Measurements from ENCODE around the gene SMIM17. TPM values are rescaled to one million over a fixed set of nuclear protein-coding genes. Genes with fewer than 3 reads are reported as not detected.
A peak's percentile ranks its signal among the peaks of the same experiment; 100 is the strongest.

The SMIM17 gene
- total and polyA plus RNA-seq, 2 of the 13 experiments (the other 11 are each of a cell fraction or from before 2014, with no cell fraction given): 0.21 to 0.53 TPM

DNA sequence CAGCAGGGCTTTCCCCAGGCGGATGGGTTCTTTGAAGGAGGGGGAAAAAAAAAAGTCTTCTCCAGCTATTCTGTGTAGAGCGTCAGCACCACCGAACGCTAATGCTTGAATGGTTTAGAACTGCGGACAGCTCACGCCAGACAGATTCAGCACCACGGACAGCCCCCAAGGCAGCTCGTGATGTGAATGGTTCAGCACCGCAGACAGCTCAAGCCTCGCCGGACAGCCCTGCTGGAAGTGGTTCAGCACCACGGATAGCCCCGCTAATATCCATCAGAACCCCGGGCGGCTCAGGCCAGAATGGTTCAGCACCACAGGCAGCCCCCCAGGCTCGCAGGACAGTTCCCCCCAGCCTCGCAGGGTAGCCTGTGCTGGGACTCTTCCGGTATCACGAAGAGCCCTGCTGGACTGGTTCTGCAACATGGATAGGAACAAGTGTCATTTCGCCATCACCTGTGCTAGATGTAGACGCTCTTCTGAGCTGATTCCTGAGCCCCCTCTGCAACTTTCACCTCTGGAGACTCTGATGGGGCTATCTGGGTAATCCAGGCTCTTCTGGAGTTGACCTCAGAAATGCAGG is 4.9 kb upstream of the SMIM17 start (continued):
- TF ChIP-seq, protein P1, sequence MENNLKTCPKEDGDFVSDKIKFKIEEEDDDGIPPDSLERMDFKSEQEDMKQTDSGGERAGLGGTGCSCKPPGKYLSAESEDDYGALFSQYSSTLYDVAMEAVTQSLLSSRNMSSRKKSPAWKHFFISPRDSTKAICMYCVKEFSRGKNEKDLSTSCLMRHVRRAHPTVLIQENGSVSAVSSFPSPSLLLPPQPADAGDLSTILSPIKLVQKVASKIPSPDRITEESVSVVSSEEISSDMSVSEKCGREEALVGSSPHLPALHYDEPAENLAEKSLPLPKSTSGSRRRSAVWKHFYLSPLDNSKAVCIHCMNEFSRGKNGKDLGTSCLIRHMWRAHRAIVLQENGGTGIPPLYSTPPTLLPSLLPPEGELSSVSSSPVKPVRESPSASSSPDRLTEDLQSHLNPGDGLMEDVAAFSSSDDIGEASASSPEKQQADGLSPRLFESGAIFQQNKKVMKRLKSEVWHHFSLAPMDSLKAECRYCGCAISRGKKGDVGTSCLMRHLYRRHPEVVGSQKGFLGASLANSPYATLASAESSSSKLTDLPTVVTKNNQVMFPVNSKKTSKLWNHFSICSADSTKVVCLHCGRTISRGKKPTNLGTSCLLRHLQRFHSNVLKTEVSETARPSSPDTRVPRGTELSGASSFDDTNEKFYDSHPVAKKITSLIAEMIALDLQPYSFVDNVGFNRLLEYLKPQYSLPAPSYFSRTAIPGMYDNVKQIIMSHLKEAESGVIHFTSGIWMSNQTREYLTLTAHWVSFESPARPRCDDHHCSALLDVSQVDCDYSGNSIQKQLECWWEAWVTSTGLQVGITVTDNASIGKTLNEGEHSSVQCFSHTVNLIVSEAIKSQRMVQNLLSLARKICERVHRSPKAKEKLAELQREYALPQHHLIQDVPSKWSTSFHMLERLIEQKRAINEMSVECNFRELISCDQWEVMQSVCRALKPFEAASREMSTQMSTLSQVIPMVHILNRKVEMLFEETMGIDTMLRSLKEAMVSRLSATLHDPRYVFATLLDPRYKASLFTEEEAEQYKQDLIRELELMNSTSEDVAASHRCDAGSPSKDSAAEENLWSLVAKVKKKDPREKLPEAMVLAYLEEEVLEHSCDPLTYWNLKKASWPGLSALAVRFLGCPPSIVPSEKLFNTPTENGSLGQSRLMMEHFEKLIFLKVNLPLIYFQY (CRISPR knock-in tag; IDR thresholded peaks at IDR 0.05; ENCODE audit: borderline replicate concordance): peak; percentile 99
- TF ChIP-seq ZNF672 (CRISPR knock-in tag; IDR thresholded peaks at IDR 0.05) (peak; percentile 85; the same call in 1 of the 2 replicates), HNRNPL (IDR thresholded peaks at IDR 0.05; ENCODE audit: low read depth, low read length) (no peak), THAP11 (CRISPR knock-in tag; IDR thresholded peaks at IDR 0.05) (peak; percentile 87), SPEN (CRISPR knock-in tag; IDR thresholded peaks at IDR 0.05; ENCODE audit: low read depth) (peak; percentile 98), ADNP (CRISPR knock-in tag; IDR thresholded peaks at IDR 0.05) (0 out of 2 replicates have a peak, but pooled peaks have one; percentile 66), ZUFSP (CRISPR knock-in tag; IDR thresholded peaks at IDR 0.05; ENCODE audit: borderline replicate concordance) (no peak), HBP1 (CRISPR knock-in tag; IDR thresholded peaks at IDR 0.05; ENCODE audit: low read depth) (peak; percentile 100), ZSCAN9 (CRISPR knock-in tag; IDR thresholded peaks at IDR 0.05; ENCODE audit: borderline replicate concordance) (peak; percentile 100), ZNF746 (CRISPR knock-in tag; IDR thresholded peaks at IDR 0.05) (peak; percentile 98), ZFP36 (IDR thresholded peaks at IDR 0.05; ENCODE audit: borderline replicate concordance, low read depth, low read length, partially characterized antibody) (no peak), ZNF33B (CRISPR knock-in tag; IDR thresholded peaks at IDR 0.05) (peak; percentile 95), ZFY (CRISPR knock-in tag; IDR thresholded peaks at IDR 0.05) (peak; percentile 87), NBN (conservative IDR thresholded peaks at IDR 0.05) (no peak), ZNF383 (CRISPR knock-in tag; IDR thresholded peaks at IDR 0.05; ENCODE audit: borderline replicate concordance) (no peak), ZNF432 (CRISPR knock-in tag; IDR thresholded peaks at IDR 0.05; ENCODE audit: borderline replicate concordance) (peak; percentile 97; the same call in 1 of the 2 replicates), TCF7 (IDR thresholded peaks at IDR 0.05; ENCODE audit: low read depth) (no peak), USF2 (IDR thresholded peaks at IDR 0.05; ENCODE audit: low read depth, low read length) (no peak), USF2 (CRISPR knock-in tag; IDR thresholded peaks at IDR 0.05; ENCODE audit: borderline replicate concordance) (peak; percentile 41; the same call in 1 of the 2 replicates), BRD4 (CRISPR knock-in tag; IDR thresholded peaks at IDR 0.05) (peak; percentile 69), NFIB (CRISPR knock-in tag; IDR thresholded peaks at IDR 0.05; ENCODE audit: borderline replicate concordance) (0 out of 2 replicates have a peak, but pooled peaks have one; percentile 28), NR1H2 (CRISPR knock-in tag; IDR thresholded peaks at IDR 0.05; ENCODE audit: borderline replicate concordance, low read depth) (peak; percentile 99)

All from HepG2 (cell line).